HG03060 (cell line): Measurements from ENCODE around the gene DOK6.

ENCODE experiments used
- ATAC-seq: cut with Tn5 transposase; IDR thresholded peaks from one replicate; pipeline ENCODE4 v1.9.1; 2021; ENCODE audit warnings: low read depth, moderate number of reproducible peaks; ENCODE audit not compliant: unreplicated experiment

The DOK6 gene

DNA sequence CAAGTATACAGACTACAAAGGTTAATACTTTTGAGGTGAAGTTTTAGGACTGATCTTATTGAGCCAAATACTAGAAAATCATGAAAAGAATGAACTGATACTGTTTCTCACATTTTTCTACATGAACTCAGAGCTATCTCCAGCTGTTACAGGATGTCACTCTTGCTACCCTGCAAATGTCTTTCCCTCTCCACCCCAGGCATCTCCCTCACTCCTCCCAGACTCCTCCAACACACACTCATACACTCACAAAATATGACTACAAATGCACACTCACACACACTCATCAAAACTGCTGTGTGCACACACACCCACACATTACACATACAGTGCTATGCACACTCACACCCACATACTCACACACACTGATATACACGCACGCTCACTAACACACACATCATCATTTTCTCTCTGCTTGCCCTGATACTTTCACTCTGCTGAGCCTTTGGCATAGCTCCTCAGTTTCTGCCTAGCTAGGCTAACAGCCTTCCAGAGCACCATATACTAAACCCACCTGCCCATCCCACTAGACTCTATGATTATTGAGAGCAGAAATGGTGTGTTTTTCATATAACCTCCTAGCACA lies 273.7 kb downstream of the DOK6 start:
- no peak for ATAC-seq

DNA sequence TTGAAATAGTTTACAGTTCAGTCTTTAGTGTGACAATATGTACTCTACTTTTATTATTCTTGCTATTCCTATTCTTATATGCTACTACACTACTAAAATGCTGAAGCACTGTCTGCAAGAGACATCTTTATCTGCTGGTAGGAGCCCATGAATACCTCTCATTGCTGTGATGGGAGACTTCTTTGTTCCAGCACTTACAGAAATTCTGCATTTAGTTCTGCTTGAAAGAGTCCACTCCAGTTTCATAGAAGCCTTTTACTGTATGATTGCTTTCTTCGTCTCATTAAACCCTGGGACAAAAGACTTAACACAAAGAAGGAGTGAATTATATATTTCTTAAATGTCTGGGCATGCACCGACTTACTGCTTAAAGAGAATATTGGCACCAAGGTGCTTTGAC lies 274.3 kb downstream of the DOK6 start:
- no peak for ATAC-seq

DNA sequence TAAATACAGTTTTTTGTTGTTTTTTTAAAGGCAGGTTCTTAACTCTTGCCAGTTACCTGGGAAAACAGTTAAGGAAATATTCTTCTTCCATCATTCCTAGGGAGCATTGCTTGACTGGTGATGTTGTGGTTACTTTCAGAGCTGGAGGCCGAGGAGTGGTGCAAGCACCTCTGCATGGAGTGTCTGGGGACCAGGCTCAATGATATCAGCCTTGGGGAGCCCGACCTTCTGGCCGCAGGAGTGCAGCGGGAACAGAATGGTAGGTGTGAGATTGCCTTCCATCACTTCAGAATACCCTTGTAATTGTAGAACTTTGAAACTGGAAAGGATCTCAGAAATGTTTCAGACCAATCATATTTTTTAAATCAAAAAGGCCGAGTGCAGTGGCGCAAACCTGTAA lies 276.9 kb downstream of the DOK6 start:
- ATAC-seq = no peak

DNA sequence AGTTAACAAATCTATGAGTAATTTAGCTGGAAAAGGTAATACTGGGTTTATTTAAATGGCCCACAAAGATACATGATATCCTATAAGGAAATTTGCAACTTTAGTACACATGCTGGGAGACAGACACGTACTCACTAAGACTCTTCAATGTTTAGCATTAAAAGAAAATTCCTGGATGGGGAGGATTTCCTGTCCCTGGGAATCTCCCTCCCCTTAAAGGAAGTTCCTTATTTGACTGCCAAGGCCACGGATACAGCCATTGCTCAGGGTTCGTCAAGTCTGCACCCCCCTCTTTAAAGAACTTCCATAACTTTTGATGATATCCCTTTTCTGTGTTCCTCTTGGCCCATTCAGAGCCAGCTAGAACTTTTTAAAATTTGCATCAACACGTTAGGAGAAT lies 279.4 kb downstream of the DOK6 start:
- no peak for ATAC-seq

DNA sequence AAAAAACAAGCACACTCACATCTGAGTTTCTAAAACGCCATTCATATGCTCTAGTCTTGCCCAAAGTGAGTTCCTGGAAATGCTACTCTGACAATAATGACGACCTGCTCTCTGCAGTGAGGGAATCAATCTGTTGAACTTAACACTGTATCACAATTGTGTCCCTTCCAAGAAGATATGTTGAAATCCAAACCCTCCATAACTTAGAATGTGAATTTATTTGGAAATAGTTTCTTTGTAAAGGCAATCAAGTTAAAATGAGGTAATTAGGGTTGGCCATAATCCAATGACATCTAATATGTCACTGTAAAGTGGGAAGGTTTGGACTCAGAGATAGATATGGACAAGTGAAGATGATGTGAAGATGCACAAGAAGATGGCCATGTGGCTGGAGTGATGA lies 282.5 kb downstream of the DOK6 start:
- ATAC-seq = no peak

DNA sequence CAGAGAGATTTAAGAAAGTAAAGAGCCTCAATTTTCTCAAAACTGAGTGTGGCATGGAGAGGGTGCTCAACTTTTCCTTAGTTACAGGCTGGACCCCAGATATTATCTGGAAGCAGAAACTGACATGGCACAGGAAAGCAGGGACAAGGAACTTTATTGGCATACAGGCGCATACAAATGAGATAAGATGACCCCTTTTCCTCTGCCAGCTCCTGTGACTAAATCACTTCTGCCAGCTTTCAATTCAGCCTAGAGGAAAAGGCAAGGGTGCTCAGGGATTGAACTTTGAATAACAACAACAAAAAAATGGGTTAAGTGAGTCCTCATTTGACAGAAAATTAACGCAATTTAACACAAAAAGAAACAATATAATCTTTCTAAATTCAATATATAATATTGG lies 284.1 kb downstream of the DOK6 start:
- ATAC-seq = no peak

DNA sequence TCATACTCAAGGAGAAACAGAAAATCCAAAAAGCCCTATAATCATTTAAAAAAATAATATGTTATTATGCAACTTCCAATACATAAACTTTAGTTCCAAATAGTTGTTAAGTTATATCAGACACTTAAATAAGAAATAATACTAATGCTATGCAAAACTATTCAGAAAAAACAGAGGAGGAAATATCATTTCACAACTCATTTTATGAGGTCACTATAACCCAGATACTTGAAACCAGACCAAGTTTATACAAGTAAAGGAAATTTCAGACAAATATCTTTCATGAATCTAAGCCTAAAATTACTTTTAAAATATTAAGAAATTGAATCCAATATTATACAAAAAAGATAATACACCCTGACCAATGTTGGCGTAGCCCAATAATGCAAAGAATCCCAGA lies 286.2 kb downstream of the DOK6 start:
- no peak for ATAC-seq

DNA sequence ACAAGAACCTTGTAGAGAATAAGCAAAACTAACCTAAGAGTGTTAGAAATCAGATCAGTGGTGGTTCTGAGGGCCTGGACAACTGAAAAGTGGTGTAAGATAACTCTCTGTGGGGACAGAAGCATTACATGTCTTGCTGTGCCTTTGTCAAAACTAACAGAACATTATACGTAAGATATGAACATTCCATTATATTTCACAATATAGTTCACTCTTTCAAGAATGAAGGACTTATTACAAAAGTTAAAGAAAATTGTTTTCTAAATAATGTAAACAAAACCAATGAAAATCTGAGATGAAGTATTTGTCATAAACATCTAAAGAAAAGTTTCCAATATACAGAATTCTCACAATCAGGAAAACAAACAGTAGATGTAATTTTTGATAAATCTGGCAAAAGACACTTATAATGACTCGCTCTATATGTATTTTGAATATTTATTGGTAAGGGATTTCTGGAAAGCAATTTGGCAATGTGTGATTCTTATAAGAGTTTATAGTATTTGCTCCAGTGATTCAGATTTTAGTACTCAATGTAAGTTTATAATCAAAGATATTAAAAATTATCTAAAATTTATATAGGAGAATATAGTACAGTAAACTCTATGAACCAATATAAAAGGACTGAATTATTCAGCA lies 288.6 kb downstream of the DOK6 start:
- no peak for ATAC-seq

DNA sequence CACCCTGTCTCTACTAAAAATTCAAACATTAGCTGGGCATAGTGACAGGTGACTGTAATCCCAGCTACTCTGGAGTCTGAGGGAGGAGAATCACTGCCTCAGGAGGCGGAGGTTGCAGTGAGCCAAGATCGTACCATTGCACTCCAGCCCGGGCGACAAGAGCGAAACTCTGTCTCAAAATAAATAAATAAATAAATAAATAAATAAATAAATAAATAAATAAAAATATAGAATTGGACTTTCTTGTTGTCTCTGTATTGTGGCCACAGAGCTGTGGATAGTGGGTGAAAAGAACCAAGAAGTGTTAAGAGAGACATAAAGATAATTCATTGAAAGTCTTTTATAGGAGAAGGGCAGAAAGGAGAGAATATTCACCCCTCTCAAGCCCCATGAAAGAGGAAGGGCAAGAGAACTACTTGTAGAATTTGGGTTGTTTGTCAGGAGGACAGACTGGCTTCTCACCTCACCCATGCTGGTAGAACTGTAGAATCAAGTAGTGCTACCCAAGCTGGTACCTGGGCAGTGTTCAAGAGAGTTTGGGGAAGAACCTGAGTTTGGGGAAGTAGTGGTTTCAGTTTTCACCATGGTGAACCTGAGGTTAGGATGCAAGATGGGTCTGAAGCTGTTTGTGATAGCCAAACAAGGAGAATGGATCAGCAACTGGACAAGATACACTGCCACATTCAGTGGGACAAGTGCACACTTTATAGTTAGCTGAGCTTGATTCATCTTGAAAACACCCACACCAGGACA lies 290.5 kb downstream of the DOK6 start:
- ATAC-seq = no peak

DNA sequence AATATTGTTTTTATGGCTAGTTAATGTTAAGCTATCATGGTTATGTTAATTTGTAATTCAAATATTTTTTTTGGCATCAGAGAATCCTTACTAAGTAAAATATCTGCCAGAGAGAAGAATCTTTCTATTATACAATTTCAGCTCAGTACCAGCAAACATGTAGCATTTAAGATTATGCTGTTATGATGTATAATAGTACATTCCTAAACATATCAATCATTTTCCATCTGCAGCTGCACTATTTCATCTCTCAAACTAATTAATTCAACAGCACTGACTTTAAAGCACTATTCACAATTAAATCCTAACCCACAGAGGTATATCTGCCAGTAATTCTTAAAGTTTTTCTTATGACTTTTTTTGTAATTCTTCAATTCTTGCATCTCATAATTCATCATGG lies 296.4 kb downstream of the DOK6 start:
- no peak for ATAC-seq

DNA sequence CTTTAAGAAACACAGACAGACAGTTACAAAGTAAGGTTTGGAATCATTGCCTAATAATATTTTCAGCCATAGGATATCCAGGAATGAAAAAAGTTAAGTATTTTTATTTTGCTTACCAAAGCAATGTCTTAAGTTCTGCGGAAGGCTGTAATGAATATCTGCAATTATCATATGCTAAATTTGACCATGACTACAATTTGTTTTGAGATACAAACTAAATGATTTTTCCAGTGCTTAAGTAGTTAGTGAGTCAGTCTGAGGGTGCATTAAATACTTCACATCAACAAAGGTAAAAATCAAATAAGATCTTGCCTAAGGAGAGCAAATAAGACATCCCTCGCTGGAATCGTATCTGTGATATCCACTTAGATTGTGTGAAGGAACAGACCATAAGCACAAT lies 297.0 kb downstream of the DOK6 start:
- ATAC-seq = no peak

DNA sequence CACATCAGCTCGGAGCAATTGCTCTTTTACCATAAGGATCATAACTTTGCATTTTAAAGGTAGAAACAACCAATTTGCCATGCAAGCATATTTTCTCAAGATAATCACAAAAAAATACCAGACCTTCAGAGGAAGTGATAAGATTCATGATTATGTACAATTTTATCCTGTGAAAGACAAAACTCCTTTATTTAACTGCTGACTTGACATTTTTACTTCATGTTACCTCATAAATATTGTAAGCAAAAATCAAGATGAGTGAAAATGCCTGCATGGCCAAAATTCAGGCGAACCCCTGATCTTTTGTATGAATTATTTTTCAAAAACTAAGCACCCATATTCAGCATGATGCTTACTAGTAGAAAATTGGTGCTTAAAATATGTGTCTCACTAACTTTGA lies 300.6 kb downstream of the DOK6 start:
- no peak for ATAC-seq

DNA sequence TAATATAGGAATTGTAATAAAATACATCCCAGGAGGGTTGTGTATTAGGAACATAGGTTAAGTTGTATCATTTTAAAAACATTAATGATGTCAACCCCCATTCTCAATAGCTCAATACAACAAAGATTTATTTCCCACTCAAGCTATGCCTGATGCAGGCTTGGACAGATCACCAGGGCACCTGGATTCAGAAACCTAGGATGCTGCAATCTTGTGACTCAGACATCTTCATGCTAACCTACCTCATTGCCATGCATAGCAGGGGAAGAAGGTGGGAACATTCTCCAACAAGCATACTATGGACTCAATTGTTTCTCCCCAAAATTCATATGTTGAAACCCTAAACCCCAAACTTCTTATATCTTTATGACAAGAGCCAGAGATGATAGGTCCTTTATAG lies 302.8 kb downstream of the DOK6 start:
- no peak for ATAC-seq

DNA sequence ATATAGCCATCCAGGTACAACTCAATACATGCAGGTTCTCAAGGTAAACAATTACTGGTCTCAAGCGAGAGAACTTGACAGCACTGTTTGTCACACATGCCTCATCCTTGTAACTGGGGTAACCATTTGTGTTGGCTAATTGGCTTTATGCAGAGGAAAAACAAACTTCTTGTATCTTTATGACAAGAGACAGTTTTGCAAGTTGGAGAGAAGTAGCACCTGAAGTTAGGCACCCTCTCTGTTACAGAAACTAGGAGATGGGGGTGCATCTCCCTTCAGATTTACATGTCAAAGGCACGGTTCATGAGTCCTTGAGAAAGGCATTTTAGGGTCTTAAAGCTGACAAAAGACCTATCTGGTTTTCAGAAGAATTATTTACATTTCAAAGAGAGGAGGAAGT lies 305.3 kb downstream of the DOK6 start:
- no peak for ATAC-seq

DNA sequence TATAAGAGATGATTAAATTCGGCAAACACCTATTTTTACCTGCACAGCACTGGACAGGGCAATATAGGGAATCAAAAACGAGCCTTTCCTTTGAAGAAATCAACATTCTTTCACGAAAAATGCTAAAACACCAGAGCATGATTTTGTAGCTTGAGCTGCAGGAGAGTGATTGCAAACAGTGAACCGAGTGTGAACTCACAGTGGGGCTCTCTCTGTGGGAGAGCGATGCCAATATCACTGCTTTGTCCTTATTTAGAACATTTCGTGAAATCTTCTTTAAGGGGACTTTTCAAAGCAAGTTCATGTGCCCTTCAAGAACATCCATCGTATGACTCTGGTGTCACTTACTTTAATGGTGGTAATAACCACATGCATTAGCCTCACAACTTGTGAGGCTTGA lies 308.2 kb downstream of the DOK6 start:
- no peak for ATAC-seq

DNA sequence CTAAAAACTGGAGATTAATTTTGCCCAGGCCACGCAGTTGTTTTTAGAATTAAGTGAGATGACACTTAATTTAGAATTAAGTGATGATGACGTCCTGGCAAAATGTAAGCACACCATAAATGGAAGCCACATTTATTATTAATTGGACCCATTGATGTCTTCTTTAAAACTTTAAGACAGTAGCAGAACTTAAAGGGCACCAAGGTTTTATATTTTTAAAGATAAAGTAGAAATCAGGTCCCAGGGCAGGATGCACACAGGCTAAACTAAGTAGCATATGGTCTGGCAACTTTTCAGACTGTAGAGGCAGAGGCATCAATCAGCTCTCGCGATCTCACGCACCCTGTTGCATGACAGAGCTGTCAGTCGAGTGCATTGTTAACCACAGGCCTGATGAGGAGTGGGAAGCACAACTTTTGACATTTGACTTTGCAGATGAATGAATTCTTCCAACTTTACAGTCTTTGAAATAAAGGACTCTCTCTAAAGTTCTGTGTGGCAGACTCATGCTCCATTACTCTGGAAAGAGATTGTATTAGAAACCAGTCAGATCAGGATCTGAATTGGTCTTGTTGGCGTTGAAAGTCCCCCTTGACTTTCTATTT lies 314.6 kb downstream of the DOK6 start:
- ATAC-seq = no peak

DNA sequence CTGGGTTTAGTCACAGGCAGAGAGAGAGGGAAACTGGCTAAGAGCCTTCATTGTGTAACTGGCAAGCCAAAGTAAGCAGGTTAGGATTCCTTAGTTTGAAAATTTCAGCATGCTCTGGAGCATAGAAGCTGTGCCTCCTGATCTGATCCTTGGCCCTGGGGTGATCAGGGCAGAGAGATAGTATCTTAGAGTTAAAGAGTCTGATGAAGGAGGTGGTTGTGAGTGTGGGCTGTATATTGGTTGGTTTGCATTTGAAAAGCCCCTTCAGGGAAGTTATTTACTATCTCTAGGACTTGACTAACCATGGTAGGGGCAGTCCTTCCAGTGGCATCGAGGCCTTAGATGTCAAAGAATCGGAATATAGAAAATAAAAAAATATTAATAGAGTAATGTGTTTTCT lies 316.9 kb downstream of the DOK6 start:
- ATAC-seq = no peak

DNA sequence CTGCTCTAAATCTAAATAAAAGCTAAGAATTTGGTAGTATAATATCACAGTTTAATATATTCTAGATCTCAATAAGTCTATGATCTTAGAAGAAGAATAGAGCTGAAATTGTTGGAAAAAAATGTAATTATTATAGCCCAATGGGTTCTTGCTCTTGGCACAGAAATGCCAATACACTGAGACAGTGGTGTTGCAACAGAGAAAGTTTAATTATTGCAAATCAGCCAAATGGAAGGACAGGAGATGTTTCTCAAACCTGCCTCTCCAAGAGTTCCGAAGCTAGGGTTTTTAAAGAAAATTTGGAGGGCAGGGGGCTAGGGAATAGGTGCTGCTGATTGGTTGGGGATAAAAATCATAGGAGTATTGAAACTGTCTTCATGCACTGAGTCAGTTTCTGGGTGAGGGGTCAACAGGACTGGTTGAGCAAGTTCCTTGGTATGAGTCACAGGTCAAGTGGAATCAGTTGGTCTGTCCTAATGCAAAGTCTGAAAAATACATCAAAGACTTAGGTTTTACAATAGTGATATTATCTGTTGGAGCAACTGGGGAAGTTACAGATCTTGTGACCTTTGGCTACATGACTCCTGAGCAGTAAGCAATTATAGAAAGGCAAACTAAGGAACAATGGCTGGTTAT lies 318.3 kb downstream of the DOK6 start:
- no peak for ATAC-seq

DNA sequence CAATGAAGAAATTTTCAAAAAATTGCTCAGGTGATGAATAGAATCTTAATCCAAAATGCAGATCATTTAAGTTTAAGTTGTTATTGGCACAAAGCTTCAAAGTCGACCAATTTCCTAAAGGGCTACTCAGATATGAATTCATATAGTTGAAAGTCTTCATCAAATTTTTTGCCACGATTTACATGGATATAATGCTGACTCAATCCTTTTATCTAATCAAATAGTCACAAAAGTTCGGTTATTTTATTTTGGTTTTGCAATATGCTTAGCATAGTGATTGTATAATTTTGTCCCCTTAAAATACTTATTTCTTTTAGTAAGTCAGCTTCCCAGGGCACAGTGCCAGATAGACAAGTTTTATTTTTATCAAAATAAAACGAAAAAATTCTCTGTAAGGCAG lies 319.7 kb downstream of the DOK6 start:
- no peak for ATAC-seq

DNA sequence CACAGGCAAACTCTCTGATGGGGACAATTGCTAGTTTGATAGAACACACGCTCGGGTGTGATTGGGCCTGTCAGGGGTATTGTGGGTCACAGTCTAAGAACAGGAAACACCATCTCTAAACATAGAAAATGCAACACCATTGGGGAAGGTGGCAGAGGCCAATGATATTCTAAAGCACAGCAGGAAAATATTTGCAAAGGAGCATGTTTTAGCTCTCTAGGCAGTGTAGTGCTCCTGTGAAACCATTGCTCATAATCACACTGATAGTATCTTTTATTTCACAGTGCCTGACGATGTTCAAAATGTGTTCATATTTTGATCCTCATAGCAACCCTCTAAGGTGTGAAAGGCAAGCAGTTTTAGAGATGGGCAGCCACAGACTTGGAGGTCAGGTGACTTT lies 322.7 kb downstream of the DOK6 start:
- ATAC-seq = no peak

DNA sequence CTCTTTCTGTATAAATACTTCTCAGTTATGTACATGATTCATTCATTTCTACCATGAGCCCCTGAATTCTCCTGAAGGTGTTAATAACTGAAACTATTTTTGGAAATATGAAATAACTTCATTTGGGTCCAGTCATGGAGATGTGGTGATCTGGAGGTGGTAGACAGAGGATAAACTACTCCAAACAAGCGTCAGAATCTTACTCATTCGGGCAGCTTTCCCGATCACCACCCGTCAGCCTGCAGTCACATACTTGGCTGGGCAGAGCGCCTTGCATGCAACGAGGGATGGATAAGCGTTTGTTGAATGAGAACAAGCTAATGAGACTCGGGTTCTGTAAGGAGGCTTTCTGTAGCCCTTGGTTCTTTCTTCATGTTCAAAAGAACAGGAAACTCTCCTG lies 324.3 kb downstream of the DOK6 start:
- no peak for ATAC-seq
